SKM-1 (cell line): Measurements from ENCODE around the gene CCDC85B.

Experiments used
- DNase-seq: peaks from one replicate; lab custom pipeline; 2025; ENCODE audit not compliant: unreplicated experiment; lab: John Stamatoyannopoulos, UW

Gene CCDC85B

DNA sequence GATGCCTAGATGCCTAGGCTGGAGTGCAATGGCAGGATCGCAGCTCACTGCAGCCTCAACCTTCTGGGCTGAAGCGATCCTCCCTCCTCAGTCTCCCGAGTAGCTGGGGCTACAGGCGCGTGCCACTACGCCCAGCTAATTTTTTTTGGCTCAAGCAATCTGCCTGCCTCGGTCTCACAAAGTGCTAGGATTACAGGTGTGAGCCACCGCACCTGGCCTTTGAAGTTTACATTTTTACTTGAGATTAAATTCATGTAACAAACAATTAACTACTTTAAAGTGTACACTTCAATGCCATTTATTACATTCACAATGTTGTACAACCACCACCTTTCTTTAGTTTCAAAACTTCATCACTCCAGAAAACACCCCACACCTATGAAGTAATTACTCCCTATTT is 13.2 kb downstream of the CCDC85B start:
- DNase-seq, result no peak

DNA sequence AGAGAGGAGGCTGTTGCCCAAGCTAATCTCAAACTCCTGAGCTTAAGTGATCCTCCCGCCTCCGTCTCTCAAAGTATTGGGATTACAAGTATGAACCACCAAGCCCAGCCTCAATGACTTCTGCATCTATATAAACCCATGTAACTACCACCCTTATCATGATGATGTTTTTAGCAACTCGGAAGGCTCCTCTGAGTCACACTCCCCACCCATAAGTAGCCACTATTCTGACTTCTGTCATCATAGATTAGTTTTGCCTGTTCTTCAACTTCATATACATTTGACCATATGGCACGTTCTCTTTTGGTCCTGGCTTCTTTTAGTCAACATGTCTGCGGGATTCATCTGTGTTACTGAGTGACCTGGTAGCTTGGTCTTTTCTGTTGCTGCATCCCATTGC is 16.1 kb downstream of the CCDC85B start:
- DNase-seq, result no peak

DNA sequence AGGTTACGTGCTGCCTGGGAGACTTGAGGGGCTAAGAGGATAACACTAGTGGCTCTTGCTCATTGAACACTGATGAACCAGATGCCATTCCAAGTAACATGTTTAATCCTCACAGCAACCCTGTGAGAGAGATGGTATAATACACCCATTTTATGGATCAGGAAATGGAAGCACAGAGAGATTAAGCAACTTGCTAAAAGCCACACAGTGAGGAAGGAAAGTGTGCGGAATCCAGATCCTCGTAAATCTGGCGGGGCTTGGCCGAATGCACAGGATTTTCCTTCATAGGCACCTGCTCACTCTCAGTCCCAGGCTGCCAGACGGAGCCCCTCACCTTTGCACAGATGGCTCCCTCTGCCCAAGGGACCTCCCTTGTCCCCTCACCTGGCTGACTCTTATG is 17.4 kb downstream of the CCDC85B start:
- DNase-seq, result no peak

DNA sequence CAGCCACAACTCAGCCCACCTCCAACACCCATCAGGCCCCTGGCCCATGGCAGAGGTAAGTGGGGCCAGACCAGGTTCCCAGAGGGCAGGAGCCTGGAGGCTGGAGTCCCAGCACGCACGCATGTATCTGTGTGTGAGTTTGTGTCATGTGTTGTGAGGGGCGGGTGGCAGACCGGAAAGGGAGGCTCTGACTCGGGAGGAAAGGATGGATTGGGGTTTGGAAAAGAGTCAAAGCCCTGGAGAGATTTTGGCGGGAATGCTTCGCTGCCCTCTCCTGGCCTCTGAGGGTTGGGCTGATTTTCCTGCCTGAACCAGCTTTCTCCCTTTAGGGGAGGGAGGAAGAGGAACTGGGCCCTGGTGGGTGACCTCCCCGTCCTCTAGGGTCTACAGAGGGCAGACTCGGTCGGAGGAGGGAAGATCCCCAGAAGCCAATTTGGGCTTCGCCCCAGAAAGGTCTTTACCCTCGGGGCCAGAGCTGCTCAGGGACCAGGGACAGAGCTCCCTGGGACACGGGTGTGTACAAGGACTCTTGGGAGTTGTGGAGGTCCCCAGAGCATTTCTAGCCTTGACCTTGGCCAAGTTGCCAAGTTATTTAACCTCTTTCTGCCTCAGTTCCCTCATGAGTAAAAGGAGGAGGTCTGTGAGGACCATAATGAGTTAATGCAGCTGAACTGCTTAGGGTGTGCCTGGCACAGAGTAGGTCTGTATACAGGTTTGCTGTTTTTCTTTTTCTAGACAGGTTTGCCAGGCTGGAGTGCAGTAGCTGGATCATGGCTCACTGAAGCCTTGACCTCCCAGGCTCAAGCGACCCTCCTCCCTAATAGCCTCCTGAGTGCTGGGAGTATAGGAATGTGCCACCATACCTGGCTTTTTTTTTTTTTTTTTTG is 21.5 kb downstream of the CCDC85B start:
- no peak for DNase-seq

DNA sequence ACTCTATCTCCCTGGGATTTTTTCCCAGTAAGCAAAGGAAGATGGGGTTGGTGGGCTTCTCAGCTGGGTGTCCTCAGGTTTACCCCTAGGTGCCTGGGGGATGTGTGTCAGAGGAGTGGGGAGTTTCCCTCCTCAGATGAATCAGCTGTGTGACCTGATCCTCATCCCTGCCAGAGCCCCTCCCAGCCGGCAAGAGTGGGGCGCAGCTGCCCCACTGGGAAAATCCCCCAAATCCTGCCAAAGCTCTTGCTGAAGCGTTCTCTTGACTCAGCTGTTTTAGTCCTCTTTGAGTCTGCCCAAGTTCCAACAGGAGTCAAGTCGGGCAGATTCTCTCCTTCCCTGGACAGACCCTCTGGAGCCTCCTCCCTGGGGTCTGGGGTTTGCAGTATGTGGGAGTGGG is 22.4 kb downstream of the CCDC85B start:
- DNase-seq, result no peak

DNA sequence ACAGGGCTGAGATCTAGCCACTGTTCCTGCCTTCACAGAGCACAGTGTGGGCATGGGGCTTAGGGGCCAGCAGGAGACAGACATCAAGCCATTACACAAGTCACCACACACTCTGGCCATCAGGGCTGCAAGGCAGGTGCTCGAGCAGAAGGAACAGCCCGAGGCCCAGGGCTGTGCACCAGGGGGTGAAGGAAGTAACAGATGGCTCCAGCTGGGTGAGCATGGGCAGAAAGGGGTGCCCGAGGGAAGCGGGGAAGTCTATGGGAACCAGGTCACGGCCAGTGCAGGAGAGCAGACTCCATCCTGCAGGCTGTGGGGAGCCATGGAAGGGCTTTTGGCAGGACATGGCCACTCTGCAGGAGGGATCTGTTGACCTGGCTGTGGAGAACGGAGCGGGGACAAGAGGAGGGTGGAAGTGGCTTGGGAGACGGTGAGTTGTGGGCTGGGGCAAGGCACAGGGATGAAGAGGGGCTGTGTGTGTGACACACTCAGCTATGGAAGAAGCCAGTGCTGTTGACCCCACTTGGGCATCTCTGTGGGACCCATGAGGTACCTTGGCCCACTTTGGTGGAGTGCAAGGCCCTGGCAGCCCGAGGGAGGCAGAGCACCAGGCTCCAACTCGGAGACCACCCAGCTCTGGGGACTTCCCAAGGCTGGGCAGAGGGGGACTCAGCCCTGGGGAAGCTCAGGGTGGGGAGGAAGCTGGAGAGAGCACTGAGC is 24.8 kb downstream of the CCDC85B start:
- no peak for DNase-seq

DNA sequence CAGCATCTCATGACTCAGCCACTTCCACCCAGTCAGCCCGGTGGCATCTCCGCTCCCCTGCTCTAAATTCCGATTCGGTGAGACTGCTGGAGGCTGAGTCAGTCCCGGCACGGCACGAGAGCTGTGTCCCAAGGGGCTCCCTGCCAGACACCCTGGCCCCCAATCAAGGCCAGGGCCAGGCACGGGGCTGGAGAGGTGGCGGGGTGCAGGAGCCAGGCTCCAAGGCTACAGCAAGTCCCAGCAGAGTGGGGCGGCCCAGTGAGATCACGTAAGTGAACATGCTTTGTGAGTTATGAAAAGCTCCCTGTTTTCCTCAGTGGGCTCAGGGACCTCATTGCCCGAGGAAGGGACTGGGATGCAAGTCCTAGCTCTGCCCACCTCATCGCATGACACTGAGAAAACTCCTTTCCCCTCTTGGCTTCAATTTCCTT is 25.4 kb downstream of the CCDC85B start:
- DNase-seq, result no peak

DNA sequence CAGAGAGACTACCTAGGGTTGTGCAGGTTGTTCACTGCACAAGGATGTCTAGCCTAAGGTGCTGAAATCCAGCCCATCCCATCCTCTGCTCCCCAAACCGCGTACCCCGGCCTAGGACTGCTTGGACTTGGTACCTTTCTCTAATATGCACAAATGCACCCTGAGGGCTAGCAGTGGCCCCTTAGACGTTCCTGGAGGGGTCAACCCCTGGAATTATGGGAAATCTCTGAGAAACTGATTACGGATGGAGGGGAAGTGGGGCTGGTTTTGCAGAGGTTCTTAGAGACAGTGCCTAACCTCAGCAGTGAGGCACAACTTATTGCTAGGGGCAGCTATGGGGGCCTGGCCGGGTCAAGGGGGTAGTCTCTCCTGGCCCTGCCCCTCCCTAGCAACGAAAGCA is 25.9 kb downstream of the CCDC85B start:
- no peak for DNase-seq

DNA sequence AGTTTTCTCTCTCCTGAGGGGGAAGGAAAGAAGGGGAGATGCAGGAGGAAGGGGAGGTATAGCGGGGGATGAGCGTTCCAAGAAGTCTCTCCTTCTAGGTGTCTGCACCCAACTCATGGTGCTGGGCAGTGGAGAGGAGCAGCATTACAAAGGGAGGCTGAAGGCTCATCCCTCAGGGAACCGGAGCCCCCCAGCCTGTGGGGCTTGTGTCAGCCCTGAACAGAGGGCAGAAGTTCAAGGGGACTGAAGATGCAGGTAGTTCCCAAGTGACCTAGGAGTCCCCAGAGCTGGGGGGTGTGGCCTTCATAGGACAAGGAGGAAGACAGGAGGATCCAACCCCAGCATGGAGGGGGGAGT is 26.6 kb downstream of the CCDC85B start:
- DNase-seq, result no peak

DNA sequence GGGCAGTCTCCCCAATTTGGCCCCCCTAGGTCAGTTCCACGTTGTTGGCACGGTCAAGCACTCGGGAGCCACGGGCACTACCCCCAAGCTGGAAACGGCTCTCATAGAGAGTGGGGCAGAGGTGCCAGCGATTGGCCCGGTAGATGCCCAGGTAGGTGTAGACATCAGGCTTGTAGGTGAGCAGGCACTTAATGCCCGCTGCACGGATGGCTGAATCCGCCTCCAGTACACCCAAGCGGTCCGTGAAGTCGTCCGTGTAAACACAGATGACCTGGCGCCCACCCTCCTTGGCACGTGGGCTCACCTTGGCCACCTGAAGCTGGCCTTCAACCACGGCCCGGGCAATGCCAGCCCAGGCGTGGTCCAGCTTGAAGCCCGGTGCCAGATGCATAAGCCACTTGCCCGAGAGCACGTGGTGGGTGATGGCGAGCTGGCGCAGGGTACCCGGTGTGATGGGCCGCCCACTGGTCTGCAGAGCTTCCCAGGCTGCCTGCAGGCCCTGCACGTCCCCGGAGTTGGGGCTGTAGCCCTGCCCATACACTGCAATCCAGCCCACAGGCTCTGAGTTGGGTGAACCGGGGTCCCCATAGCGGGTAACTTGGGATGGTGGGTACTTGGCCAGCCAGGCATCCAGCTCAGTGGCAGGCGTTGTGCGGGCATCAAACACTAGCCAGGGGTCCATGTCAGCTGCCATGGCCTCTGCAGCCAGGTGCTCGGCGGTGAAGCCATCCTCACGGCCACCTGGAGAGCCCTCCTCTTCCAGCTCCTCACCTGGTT is 27.1 kb downstream of the CCDC85B start:
- no peak for DNase-seq

DNA sequence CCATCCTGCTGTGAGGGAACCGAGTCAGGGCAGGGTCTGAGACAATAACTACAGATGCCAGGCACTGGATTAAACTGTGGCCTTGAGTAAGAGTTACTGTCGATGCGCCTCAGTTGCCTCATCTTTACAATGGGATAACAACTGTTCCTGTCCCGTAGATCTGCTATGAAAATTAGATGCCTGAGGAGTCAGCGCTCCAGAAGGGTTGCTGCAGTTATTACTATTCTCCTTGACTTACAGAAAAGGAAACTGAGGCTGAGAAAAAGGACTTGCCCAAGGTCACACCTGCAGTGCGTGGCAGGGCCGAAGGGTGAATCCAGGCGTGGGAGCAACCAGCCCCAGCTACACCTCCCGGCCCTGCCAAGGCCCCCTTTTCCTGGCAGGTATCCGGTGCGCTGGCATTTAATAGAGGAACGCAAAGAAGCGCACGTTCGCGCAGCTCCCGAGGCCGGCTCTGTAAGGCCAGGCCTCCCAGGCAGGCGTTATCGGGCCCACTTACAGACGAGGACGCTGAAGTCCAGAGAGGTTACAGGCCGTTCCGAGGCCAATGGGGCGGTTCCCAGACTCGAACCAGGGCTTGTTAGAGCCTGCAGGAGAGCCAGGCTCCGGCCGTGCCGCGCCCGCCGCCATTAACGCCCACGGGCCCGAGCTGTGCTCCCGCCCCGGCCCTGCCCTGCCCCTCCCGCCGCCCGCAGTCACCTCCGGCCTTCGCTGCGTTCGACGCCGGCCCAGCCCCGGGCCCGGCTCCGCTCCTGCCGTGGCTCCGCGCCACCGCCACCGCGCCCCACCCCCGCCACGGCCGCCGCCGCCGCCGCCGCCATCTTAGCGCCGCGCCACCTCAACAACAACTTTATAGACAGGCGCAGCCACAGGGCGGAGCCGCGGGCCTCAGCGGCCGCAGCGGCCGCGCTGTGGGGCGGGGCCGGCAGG is 28.0 kb downstream of the CCDC85B start, which contains the start of gene C11orf68:
Gene C11orf68 (minus strand): TSS at position 852 of the 930 bp plus-strand sequence. CDS start 31 bp downstream, at position 821.
- no peak for DNase-seq

DNA sequence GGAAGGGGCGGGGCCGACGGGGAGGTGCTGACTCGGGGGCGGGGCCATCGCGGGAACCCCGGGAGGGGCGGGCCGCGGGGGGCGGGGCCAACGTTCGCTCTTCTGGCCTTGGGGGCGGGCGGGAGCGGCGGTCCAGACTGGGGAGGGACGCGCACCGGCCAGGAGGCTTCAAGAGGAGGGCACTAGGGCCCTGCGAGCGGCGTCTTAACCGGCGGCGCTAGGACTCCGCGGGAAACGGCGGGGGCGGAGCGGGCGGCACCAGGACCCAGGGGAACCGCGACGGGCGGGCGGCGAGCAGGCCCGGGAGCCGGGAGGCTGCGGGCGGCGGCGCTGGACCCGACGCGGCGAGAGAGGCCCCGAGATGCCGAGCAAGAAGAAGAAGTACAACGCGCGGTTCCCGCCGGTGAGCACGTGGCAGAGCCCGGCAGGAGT is 28.7 kb downstream of the CCDC85B start, which contains the start of gene DRAP1:
Gene DRAP1 (plus strand): TSS at position 286 of the 432 bp plus-strand sequence. CDS start 76 bp downstream, at position 362.
- peak; percentile 94 for DNase-seq

DNA sequence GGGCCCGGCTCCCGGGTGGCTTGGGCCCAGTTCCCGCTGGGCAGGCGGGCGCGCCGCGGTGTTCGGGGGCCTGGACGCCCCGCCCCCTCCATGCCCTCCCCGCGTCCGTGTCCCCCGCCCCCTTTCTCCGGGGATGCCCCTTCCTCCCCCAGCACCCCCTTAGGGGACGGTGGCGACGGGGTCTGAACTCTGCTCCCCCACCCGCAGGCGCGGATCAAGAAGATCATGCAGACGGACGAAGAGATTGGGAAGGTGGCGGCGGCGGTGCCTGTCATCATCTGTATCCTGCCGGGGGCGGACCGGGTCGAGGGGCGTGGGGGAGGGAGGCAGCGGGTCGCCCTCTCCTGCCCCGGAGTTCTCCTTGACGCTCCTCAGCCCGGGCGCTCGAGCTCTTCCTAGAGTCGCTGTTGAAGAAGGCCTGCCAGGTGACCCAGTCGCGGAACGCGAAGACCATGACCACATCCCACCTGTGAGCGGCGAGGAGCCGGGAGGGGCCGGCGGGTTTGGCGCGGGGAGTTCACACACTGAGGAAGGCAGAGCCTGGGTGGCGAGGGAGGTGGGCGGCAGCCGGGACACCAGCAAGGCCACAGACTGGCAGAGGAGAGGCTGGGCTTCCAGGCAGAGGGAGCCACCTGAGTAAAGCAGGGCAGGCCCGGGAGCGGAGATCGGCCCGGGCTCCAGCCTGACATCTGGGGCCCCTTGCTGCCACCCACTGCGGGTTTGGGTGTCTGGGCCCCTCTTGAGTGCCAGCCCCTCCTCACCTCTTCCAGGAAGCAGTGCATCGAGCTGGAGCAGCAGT is 29.3 kb downstream of the CCDC85B start:
- no peak for DNase-seq

DNA sequence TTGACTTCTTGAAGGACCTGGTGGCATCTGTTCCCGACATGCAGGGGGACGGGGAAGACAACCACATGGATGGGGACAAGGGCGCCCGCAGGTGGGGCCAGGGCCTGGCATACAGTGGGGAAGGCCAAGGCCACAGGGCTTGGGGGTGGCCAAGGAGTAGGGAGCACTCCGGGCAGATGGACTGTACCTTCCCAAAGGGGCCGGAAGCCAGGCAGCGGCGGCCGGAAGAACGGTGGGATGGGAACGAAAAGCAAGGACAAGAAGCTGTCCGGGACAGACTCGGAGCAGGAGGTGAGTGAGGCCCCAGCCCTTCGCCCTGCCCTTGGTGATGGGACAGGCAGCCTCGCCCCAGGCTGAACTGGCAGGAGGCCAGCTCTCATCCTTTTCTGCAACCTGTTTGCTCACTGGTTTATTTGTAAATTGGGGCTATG is 29.9 kb downstream of the CCDC85B start:
- no peak for DNase-seq

DNA sequence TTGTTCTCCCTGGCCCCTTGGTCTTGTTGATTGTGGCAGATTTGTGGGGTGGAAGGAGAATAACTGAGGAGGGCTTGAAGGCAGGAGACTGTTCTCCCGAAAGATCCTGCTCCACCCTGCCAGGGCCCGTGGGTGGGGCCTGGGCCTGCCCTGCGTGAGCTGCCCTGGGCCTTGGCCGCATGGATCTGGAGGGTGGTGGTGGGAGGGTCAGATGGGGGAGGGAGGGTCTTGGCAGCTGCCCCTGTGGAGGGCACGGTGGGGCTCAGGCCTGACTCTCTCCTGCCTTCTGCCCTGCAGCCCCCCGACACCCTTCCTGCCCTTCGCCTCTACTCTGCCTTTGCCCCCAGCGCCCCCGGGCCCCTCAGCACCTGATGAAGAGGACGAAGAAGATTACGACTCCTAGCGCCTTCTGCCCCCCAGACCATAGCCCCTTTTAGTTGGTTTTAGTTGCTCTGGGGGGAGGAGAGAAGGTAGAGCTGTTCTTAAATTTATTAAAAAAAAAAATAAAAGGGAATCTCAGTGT is 30.6 kb downstream of the CCDC85B start:
- no peak for DNase-seq

DNA sequence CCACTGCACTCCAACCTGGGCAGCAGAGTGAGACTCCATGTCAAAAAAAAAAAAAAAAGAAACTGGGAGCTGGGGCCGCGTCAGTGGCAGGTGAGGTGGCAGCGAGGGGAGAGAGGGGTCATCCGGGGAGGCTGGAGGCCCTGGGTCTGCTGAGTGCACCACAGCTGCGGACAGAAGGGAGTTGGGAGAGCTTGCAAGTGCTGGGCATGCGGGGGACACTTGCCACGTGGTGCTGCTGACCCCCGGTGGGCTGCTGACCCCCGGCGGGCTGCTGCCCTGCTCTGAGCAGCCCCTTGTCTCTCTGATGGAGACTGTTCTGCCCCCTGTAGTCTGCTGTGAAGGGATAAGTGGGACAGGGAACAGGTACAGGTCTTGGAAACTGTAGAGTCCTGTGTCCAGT is 31.4 kb downstream of the CCDC85B start:
- DNase-seq, result no peak

DNA sequence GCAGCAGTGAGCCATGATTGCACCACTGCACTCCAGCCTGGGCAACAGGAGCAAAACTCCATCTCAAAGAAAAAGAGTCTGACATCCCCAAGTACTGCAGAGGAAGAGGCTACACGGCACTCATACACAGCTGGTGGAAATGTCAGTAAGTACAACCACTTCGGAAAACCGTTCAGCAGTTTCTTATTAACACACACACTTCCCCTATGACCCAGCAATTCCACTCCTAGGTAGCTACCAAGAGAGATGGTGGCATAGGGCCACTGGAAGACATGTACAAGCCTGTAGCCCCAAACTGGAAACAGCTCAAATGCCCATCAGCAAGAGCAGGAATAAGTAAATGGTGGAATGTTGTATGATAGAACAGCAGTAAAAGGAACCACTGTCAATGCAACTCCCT is 32.1 kb downstream of the CCDC85B start:
- DNase-seq, result no peak

DNA sequence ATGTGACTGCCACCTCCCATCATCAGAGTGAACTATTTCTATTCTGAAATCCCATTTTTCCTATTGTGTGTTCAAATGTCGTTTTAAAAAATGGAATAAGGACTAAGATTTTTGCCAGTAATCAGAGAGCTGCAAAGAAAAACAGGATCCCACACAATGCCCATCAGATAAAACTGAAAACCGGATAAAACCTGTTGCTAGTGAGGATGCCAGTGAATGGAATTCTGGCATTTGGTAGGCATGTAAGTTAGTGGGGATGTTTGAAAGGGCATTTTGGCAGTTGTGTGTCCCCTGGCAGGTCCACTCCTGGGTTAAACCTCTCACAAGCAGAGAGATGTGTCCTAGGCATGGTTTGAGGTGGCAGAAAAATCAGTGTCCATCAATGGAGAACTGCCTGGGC is 34.9 kb downstream of the CCDC85B start:
- DNase-seq, result no peak

DNA sequence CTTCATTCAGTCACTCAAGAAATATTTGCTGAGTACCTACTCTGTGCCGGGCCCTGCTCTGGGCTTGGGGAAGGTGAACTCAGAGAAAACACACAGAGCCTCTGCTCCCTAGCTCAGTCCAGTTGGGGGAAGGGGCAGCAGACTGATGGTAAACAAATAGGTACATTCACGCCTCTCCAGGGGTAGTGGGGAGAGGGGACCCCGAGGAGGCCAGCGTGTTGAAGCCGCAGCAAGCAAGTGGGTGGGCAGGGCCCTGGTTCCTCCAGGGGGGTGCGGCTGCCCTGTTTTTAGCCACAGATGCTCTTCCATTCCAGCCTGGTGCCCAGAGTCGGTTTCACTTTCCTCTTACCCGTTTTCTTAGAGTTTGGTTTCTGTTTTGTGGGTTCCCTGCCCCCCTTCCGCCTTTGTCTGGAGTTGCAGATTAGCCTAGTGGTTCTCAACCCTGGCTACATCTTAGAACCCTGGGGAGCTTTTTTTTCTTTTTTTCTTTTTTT is 37.5 kb downstream of the CCDC85B start:
- no peak for DNase-seq
